GM23338 (cell line): ENCODE measurements around the gene U2AF1. TPM values are rescaled to one million over a fixed set of nuclear protein-coding genes. Genes with fewer than 3 reads are reported as not detected.
"Not testable (repeated sequence)": the region's sequence is repeated elsewhere in the genome, so short reads cannot be mapped to it uniquely, and the experiment has no call there.

ENCODE experiments used
- ATAC-seq: fragments of 200-7000 bp; cut with Tn5 transposase; 3 replicates; pipeline ENCODE4 v1.9.1; 2020
- DNase-seq: peaks from one replicate; pipeline ENCODE4 v3.0.0-alpha.2; 2015; ENCODE audit warnings: low spot score
- H2AFZ ChIP-seq: fragments of 200-600 bp; sonication (generic); 2 replicates; pipeline ENCODE4 v1.8.0; 2016; ENCODE audit warnings: antibody characterized with exemption, mild to moderate bottlenecking, moderate library complexity
- H3F3A ChIP-seq: fragments of 200-600 bp; sonication (generic); replicated peaks from 2 replicates; pipeline ENCODE4 v1.8.0; 2017; ENCODE audit warnings: antibody characterized with exemption, mixed run types, low read depth
- H3K27ac ChIP-seq: fragments of 200-600 bp; sonication (generic); 2 replicates; pipeline ENCODE4 v1.6.1; 2016; ENCODE audit warnings: low read depth
- H3K27me3 ChIP-seq: fragments of 200-600 bp; sonication (generic); 2 replicates; pipeline ENCODE4 v1.8.0; 2016; ENCODE audit warnings: mild to moderate bottlenecking, mixed run types, moderate library complexity; ENCODE audit not compliant: insufficient read depth
- H3K36me3 ChIP-seq: fragments of 200-600 bp; sonication (generic); 2 replicates; pipeline ENCODE4 v1.8.0; 2016; ENCODE audit warnings: mild to moderate bottlenecking; ENCODE audit not compliant: insufficient read depth
- H3K4me1 ChIP-seq: fragments of 200-600 bp; sonication (generic); 2 replicates; pipeline ENCODE4 v1.8.0; 2016; ENCODE audit warnings: mild to moderate bottlenecking, moderate library complexity; ENCODE audit not compliant: insufficient read depth
- H3K4me2 ChIP-seq: fragments of 200-600 bp; sonication (generic); 2 replicates; pipeline ENCODE4 v1.7.1; 2017; ENCODE audit warnings: mixed run types
- H3K4me3 ChIP-seq: fragments of 200-600 bp; sonication (generic); 2 replicates; pipeline ENCODE4 v1.6.1; 2016; ENCODE audit warnings: mixed run types
- H3K79me2 ChIP-seq: fragments of 200-600 bp; sonication (generic); replicated peaks from 2 replicates; pipeline ENCODE4 v1.8.0; 2017; ENCODE audit warnings: mild to moderate bottlenecking; ENCODE audit not compliant: insufficient read depth
- H3K9me2 ChIP-seq: fragments of 200-600 bp; sonication (generic); 2 replicates; pipeline ENCODE4 v1.8.0; 2017; ENCODE audit not compliant: insufficient read depth
- H4K20me1 ChIP-seq: fragments of 200-600 bp; sonication (generic); replicated peaks from 2 replicates; pipeline ENCODE4 v1.8.0; 2017; ENCODE audit warnings: mild to moderate bottlenecking; ENCODE audit not compliant: insufficient read depth
- H3K27ac Mint-ChIP-seq: 2 replicates; pipeline ENCODE4 v1.8.0; 2020; ENCODE audit warnings: inconsistent platforms, mild to moderate bottlenecking, moderate library complexity, mixed read lengths
- H3K27me3 Mint-ChIP-seq: 3 replicates; pipeline ENCODE4 v1.8.0; 2022; ENCODE audit warnings: low read depth, mild to moderate bottlenecking, moderate library complexity, mixed read lengths, inconsistent platforms; ENCODE audit not compliant: insufficient read depth, poor library complexity
- H3K36me3 Mint-ChIP-seq: 3 replicates; pipeline ENCODE4 v1.8.0; 2021; ENCODE audit warnings: low read depth, mild to moderate bottlenecking, inconsistent platforms, moderate library complexity, mixed read lengths
- H3K4me1 Mint-ChIP-seq: 3 replicates; pipeline ENCODE4 v1.8.0; 2020; ENCODE audit warnings: mild to moderate bottlenecking, inconsistent platforms, mixed read lengths
- H3K4me3 Mint-ChIP-seq: 3 replicates; pipeline ENCODE4 v1.8.0; 2021; ENCODE audit warnings: moderate library complexity, mild to moderate bottlenecking, inconsistent platforms, mixed read lengths
- H3K9me3 Mint-ChIP-seq: 3 replicates; pipeline ENCODE4 v1.8.0; 2020; ENCODE audit warnings: moderate library complexity, mild to moderate bottlenecking, inconsistent platforms, mixed read lengths
- long read RNA-seq: library from polyadenylated mRNA; unstranded; transcript quantifications from one replicate; pipeline ENCODE4 v2.0.0, GENCODE V29; 2020; ENCODE audit not compliant: unreplicated experiment
- polyA plus RNA-seq: library from polyadenylated mRNA; unstranded; fragments of >200 nt; fragmentation: Nextera tagmentation; extraction: Ambion mirVana; gene quantifications from 2 replicates; pipeline ENCODE4 v1.2.1, GENCODE V29; 2016
- total RNA-seq: library from RNA; depleted of rRNA; stranded (reverse); fragments of >200 nt; shearing (Covaris generic); gene quantifications from 2 replicates; pipeline ENCODE4 v1.2.3, GENCODE V29; 2014; rRNA removed

The U2AF1 gene
- 70.4 and 92.9 TPM in 2 replicates for total RNA-seq
- polyA plus RNA-seq, result 288 and 322 TPM in 2 replicates
- long read RNA-seq, transcript U2AF1-201 (8 exons, 962 nt), result major isoform, 72 of 116 reads
- long read RNA-seq, transcript U2AF1-202 (8 exons, 940 nt), result minor isoform, 34 of 116 reads
- long read RNA-seq, partial matches to known transcripts, result 0 of 116 reads
- long read RNA-seq, other reads (novel, unspliced or antisense), result 7 of 116 reads

DNA sequence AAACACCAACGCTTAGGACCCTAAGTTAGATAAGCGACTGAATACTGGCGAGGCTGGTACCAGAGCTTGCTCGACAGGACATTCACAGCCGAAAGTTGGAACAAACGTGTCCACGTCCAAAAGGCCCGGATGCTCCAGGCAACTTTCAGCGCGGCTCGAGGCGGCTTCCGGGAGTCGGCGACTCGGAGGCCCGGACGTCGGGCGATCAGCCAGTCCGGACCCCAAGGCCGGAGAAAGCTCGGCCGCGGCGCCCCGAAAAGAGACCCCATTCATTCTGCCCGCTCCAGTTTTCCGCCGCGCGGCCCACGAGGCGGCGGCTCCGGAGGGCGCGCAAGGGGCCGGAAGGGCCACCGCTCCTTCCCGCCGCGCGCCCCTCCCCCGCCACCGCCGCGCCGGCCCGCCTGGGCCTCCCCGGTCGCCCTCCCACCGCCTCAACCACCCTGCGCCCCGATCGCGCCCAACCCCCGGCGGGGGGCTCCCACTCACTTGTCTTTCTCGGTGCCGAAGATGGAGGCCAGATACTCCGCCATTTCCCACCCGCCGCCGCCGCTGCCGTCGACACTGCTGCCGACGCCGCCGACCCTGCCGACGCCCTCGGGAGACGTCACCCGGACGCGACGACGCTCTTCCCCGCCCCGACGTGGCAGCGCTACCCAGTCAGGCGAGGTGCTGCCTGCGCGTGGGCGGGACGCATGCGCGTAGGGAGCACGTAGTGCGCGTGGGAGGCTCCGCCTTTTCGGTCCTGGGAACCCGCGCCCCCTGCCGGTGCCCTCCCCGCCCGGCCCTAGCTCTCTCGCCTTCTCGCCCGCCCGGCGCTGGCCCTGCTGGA is at the start of gene U2AF1:
Gene U2AF1, minus strand, starts transcription at position 606 of the 829 bp plus-strand sequence. Its CDS starts 76 bp downstream, at position 530.
- not testable (repeated sequence) for H3K27ac Mint-ChIP-seq, H3K9me3 Mint-ChIP-seq, H3K27me3 ChIP-seq, H3K4me2 ChIP-seq, H3K27me3 Mint-ChIP-seq, H2AFZ ChIP-seq, H4K20me1 ChIP-seq, H3K79me2 ChIP-seq, H3K36me3 Mint-ChIP-seq, H3K4me1 ChIP-seq, H3K4me1 Mint-ChIP-seq, H3K36me3 ChIP-seq, H3K9me2 ChIP-seq, H3K27ac ChIP-seq, H3F3A ChIP-seq
- ATAC-seq (peak; percentile 90), DNase-seq (peak; percentile 0)
- H3K4me3 ChIP-seq, result peak within 1 kb of the TSS; percentile 49; the same call in 1 of the 2 replicates
- H3K4me3 Mint-ChIP-seq, result peak within 1 kb of the TSS; percentile 53; the same call in 2 of the 3 replicates

- H3K27me3 ChIP-seq, H3K4me3 Mint-ChIP-seq, H4K20me1 ChIP-seq, H3K27ac Mint-ChIP-seq, H3K79me2 ChIP-seq, H3K36me3 Mint-ChIP-seq, H3K36me3 ChIP-seq, H2AFZ ChIP-seq, H3K9me3 Mint-ChIP-seq, H3K4me2 ChIP-seq, H3K4me3 ChIP-seq, H3K4me1 ChIP-seq, H3K9me2 ChIP-seq, DNase-seq, H3K4me1 Mint-ChIP-seq, H3K27ac ChIP-seq, H3K27me3 Mint-ChIP-seq, H3F3A ChIP-seq: not testable (repeated sequence)
- peak; percentile 35; the same call in 1 of the 3 replicates for ATAC-seq
Measured at GRCh38 chr21:43153601-43154000, 46.2 kb upstream of the U2AF1 start.

DNA sequence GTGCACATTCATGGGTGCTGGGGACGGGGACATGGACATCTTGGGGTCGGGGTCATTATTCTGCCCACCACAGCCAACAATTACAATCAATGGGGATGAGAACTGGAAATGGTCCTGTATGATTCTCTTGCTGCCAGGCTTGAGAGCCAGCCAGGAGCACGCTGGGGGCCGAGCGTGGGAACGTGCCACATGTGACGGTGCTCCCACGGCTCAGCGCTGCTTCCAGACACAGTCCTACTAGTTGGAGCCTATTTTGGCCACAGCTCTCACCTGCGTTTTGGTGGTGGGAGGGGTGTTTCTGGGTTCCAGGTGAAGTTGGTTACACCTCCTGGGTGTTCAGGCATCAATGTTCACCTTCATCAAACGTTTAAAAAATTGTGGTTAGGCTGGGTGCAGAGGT is 42.0 kb upstream of the U2AF1 start:
- not testable (repeated sequence) for DNase-seq, H3K4me2 ChIP-seq, H3K79me2 ChIP-seq, H3K9me2 ChIP-seq, H3K9me3 Mint-ChIP-seq, H3F3A ChIP-seq, H3K27me3 ChIP-seq, H3K36me3 ChIP-seq, H3K4me1 ChIP-seq, ATAC-seq, H3K27ac Mint-ChIP-seq, H3K4me3 ChIP-seq, H2AFZ ChIP-seq, H3K36me3 Mint-ChIP-seq, H3K4me1 Mint-ChIP-seq, H3K27me3 Mint-ChIP-seq, H4K20me1 ChIP-seq, H3K27ac ChIP-seq, H3K4me3 Mint-ChIP-seq

- H3K36me3 Mint-ChIP-seq, H3K79me2 ChIP-seq, H4K20me1 ChIP-seq, H3K4me3 Mint-ChIP-seq, H3K4me1 Mint-ChIP-seq, H3K27me3 ChIP-seq, H3K27ac Mint-ChIP-seq, H2AFZ ChIP-seq, H3K9me3 Mint-ChIP-seq, H3K9me2 ChIP-seq, DNase-seq, H3K27ac ChIP-seq, H3K36me3 ChIP-seq, H3F3A ChIP-seq, H3K4me3 ChIP-seq, H3K27me3 Mint-ChIP-seq, H3K4me1 ChIP-seq, H3K4me2 ChIP-seq: not testable (repeated sequence)
- peak; percentile 60; the same call in 2 of the 3 replicates for ATAC-seq
Measured at GRCh38 chr21:43147999-43148398, 40.6 kb upstream of the U2AF1 start.

- not testable (repeated sequence) for H3K27me3 Mint-ChIP-seq, H2AFZ ChIP-seq, H3K79me2 ChIP-seq, H3K9me2 ChIP-seq, H3K4me2 ChIP-seq, H3K27ac Mint-ChIP-seq, H4K20me1 ChIP-seq, H3K36me3 Mint-ChIP-seq, H3K9me3 Mint-ChIP-seq, H3K36me3 ChIP-seq, H3K4me3 ChIP-seq, H3K4me1 Mint-ChIP-seq, H3K4me3 Mint-ChIP-seq, H3K4me1 ChIP-seq, H3F3A ChIP-seq, H3K27me3 ChIP-seq, H3K27ac ChIP-seq, DNase-seq
- peak; percentile 48 for ATAC-seq
Measured at GRCh38 chr21:43146637-43147036, 39.3 kb upstream of the U2AF1 start.

DNA sequence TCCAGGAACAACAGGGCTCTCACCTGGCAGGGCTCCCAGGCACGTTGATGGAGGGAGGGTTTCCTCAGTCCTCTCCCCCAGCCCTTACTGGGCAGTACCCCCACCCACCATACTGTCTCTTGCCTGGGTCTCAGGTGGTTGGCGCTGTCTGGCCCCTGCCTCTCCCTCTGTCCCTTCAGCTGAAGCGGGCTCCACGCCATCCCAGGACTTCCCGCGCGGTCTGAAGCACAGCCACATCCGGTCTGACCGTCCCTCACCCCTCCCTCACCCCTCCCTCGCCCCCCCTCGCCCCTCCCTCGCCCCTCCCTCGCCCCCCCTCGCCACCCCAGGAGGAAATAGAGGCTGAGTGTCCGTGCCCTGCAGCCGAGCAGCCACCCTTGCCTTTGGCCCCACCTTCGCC is 34.0 kb upstream of the U2AF1 start:
- not testable (repeated sequence) for H3K36me3 Mint-ChIP-seq, H3K4me3 ChIP-seq, H3K4me2 ChIP-seq

More for the DNA sequence above, 34.0 kb upstream of the U2AF1 start:
- H3K27ac Mint-ChIP-seq, ATAC-seq, H3K36me3 ChIP-seq, H3F3A ChIP-seq, DNase-seq, H3K9me2 ChIP-seq, H3K27me3 ChIP-seq, H2AFZ ChIP-seq, H3K4me1 Mint-ChIP-seq, H3K9me3 Mint-ChIP-seq, H3K4me1 ChIP-seq, H3K27me3 Mint-ChIP-seq, H3K79me2 ChIP-seq, H4K20me1 ChIP-seq, H3K4me3 Mint-ChIP-seq, H3K27ac ChIP-seq: not testable (repeated sequence)
